Uterus (tissue), 4 donors: ENCODE results near the gene PRSS56. TPM values are rescaled to one million over a fixed set of nuclear protein-coding genes. Genes with fewer than 3 reads are reported as not detected.

Experiments used
- DNase-seq, 2 donors: peaks; one replicate each; pipeline ENCODE4 v3.0.0-alpha.2; 2019 to 2020
- H3K27ac ChIP-seq, 2 donors: fragments of 200-600 bp; sonication (generic); 1 replicate in 1 of 2; 2 replicates in 1 of 2; pipeline ENCODE4 v1.5.1; 2016 to 2018
- H3K27me3 ChIP-seq, 2 donors: fragments of 200-600 bp; sonication (generic); one replicate each; pipeline ENCODE4 v1.5.1; 2018 to 2019; ENCODE audit warnings: control low read depth in 1 of 2
- H3K36me3 ChIP-seq, 2 donors: fragments of 200-600 bp; sonication (generic); one replicate each; pipeline ENCODE4 v1.5.1; 2019; ENCODE audit warnings: control low read depth in 1 of 2
- H3K4me1 ChIP-seq, 2 donors: fragments of 200-600 bp; sonication (generic); one replicate each; pipeline ENCODE4 v1.5.1; 2018 to 2019; ENCODE audit warnings: control low read depth in 1 of 2
- H3K4me3 ChIP-seq, 2 donors: fragments of 200-600 bp; sonication (generic); 1 replicate in 1 of 2; 2 replicates in 1 of 2; pipeline ENCODE4 v1.5.1; 2018 to 2019; ENCODE audit warnings: mild to moderate bottlenecking in 1 of 2
- H3K9me3 ChIP-seq, 2 donors: fragments of 200-600 bp; sonication (generic); one replicate each; pipeline ENCODE4 v1.5.1; 2019; ENCODE audit warnings: control low read depth in 1 of 2
- CTCF ChIP-seq, 4 experiments: fragments of 200-600 bp in 2 of 4; fragments of 450-650 bp in 2 of 4; sonication (generic) in 2 of 4; IDR thresholded peaks; one replicate each; pipeline ENCODE4 v1.5.1; 2016 to 2019; ENCODE audit warnings: antibody characterized with exemption in 4 of 4, mild to moderate bottlenecking in 2 of 4, moderate library complexity in 1 of 4
- POLR2A ChIP-seq, 2 donors: fragments of 450-650 bp; IDR thresholded peaks; one replicate each; pipeline ENCODE4 v1.6.1; 2016; ENCODE audit warnings: antibody characterized with exemption in 2 of 2, mild to moderate bottlenecking in 1 of 2, moderate library complexity in 1 of 2
- intact Hi-C: fragments of 100-400 bp; cut with DNase I; formaldehyde crosslinking; loops from one replicate; pipeline ENCODE4 v1.15.1; 2023; ENCODE audit warnings: low total_unique reads
- total RNA-seq, 4 donors: library from RNA; depleted of rRNA in 3 of 4; stranded (reverse); fragments of >200 nt in 3 of 4; gene quantifications; one replicate each; pipeline versions ENCODE4 v1.1.0 to v1.2.4, GENCODE V29; 2014 to 2023
- donor health status: DM: yes; HTN: yes; CAD: no.

Gene PRSS56
- total RNA-seq, 4 donors from 2014 or later: not detected

- no peak overlapping the region for H3K27ac ChIP-seq
- peaks cover 3 to 17% of the 10 kb centered on the region in 2 donors for H3K27me3 ChIP-seq
- H3K4me1 ChIP-seq: peaks cover 0 to 6% of the 10 kb centered on the region in 2 donors
- no peak overlapping the region for H3K4me3 ChIP-seq
- TF ChIP-seq POLR2A (IDR thresholded peaks at IDR 0.05): no peak
- TF ChIP-seq CTCF (IDR thresholded peaks at IDR 0.05): no peak
- no peak for DNase-seq
- intact Hi-C loops: no loop called here
- H3K9me3 ChIP-seq: no peaks in the 10 kb centered on the region
- H3K36me3 ChIP-seq: no peaks in the 10 kb centered on the region
These were observed 34.8 kb upstream of the PRSS56 start for GRCh38 chr2:232485348-232485756.

- Histone ChIP-seq H3K4me3 (no peak overlapping the region), H3K4me1 (peaks cover 0 to 6% of the 10 kb centered on the region in 2 donors), H3K27ac (no peak overlapping the region), H3K27me3 (peaks cover 3 to 17% of the 10 kb centered on the region in 2 donors), H3K9me3 (no peaks in the 10 kb centered on the region), H3K36me3 (no peaks in the 10 kb centered on the region)
- no peak for TF ChIP-seq POLR2A (IDR thresholded peaks at IDR 0.05)
- DNase-seq: no peak
- intact Hi-C loops: no loop called here
These were observed 34.2 kb upstream of the PRSS56 start for GRCh38 chr2:232485757-232486557.

GRCh38 chr2:232486558-232487384 lies 33.4 kb upstream of the PRSS56 start:
- H3K36me3 ChIP-seq: no peaks in the 10 kb centered on the region
- no peak overlapping the region for H3K27ac ChIP-seq
- H3K4me1 ChIP-seq: peaks cover 0 to 6% of the 10 kb centered on the region in 2 donors
- peak overlapping the region in 1 of 2 donors; percentile 20 for H3K4me3 ChIP-seq
- peaks cover 3 to 17% of the 10 kb centered on the region in 2 donors for H3K27me3 ChIP-seq
- DNase-seq: no peak
- TF ChIP-seq POLR2A (IDR thresholded peaks at IDR 0.05): no peak
- no peak for TF ChIP-seq CTCF (IDR thresholded peaks at IDR 0.05)
- no peaks in the 10 kb centered on the region for H3K9me3 ChIP-seq
- intact Hi-C loops: no loop called here

- no peak within 1 kb of the TSS for H3K27ac ChIP-seq
- peaks cover 0 to 6% of the 10 kb centered on the region in 2 donors for H3K4me1 ChIP-seq
- intact Hi-C loops: no loop called here
- peaks cover 3 to 17% of the 10 kb centered on the region in 2 donors for H3K27me3 ChIP-seq
- TF ChIP-seq CTCF (IDR thresholded peaks at IDR 0.05) (no peak), POLR2A (IDR thresholded peaks at IDR 0.05) (no peak)
- H3K4me3 ChIP-seq: peak within 1 kb of the TSS in 1 of 2 donors; percentile 20
- no peaks in the 10 kb centered on the region for H3K36me3 ChIP-seq
- no peak for DNase-seq
- no peaks in the 10 kb centered on the region for H3K9me3 ChIP-seq
These were observed 32.6 kb upstream of the PRSS56 start, which contains the start of gene ECEL1 for GRCh38 chr2:232487385-232488096. Gene ECEL1 (minus strand): TSS chr2:232487834. CDS start chr2:232486653, 1,181 bp downstream.

GRCh38 chr2:232488097-232488711 lies 32.0 kb upstream of the PRSS56 start:
- DNase-seq: no peak
- Histone ChIP-seq H3K36me3 (no peaks in the 10 kb centered on the region), H3K27me3 (peaks cover 3 to 17% of the 10 kb centered on the region in 2 donors), H3K27ac (no peak overlapping the region), H3K4me3 (no peak overlapping the region), H3K9me3 (no peaks in the 10 kb centered on the region), H3K4me1 (peaks cover 0 to 6% of the 10 kb centered on the region in 2 donors)
- TF ChIP-seq CTCF (IDR thresholded peaks at IDR 0.05) (no peak), POLR2A (IDR thresholded peaks at IDR 0.05) (no peak)
- intact Hi-C loops: no loop called here
